ENCODE data around the gene PUM2. TPM values are rescaled to one million over a fixed set of nuclear protein-coding genes. Genes with fewer than 3 reads are reported as not detected.
"Not testable (repeated sequence)": the region's sequence is repeated elsewhere in the genome, so short reads cannot be mapped to it uniquely, and the experiment has no call there.

The PUM2 gene
- total RNA-seq, 1 donor from 2014 or later = 33.6 TPM

DNA sequence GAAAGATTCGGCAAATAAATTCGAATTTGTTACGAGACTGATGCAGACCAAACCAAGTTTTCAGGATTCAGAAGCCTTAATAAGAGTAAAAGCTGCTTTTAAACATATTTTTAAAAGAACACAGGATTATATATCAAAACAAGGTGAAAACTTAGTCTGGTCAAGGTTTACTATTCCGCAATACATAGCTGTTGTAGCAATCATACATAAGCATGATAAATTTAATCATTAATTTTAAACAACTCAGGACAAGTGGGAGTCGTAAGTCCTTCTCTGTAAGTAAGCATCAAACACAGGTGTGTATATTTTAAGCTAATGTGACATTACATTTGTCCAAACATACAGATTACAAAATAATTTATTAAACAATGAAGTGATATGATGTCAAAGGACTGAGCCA lies 57.7 kb downstream of the PUM2 start:
- no peak for DNase-seq (ENCODE audit: low read depth in 2 of 2)

DNA sequence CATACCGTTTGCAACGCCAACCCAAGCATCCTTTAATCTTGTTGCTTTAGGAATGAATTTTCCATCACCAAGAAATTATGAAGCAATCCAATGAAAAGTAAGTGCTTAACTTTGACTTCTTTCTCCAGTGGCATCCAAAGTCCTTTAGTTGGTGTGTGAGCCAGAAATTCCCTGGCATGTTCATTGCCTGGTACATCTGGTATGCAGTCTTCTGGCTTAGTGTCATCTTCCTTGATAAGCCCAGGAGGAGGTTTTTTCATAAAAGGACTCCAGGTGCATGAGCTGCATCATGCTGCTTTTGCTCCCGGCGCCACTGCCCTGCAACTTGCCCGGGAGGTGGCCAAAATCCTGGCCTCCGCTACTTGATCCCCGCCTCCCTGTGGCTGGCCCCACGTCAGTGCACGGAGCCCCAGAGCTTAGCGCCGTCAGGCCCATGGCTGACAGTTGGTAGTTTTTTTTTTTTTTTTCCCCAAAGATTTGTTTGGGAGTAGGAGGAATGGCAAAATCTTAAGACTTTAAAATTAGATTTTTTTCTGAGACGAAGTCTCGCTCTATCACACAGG lies 58.7 kb downstream of the PUM2 start:
- DNase-seq (ENCODE audit: low read depth in 2 of 2) = no peak

DNA sequence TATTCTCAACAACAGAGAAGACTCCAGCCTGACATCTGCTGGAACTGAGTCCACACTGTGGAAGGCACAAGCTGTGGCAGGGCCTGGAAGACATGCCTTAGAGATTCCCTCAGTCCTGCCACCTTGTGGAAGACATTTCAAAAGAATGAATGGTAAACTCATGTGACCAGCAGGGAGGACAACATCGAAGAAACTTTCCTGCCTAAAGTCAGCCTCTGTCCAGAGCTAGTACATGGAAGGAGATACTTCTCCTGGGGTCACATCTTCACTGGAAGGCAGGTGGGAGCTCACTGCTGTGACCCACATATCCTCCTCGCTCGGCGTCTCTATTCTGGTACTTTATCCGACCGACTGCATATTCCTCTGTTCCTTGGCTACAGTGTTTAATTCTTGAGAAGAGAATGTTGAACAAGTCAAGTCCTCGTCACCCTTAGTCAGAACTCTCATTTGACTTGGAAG lies 59.5 kb downstream of the PUM2 start:
- peak; percentile 21 to 79 for DNase-seq (ENCODE audit: low read depth in 2 of 2)

DNA sequence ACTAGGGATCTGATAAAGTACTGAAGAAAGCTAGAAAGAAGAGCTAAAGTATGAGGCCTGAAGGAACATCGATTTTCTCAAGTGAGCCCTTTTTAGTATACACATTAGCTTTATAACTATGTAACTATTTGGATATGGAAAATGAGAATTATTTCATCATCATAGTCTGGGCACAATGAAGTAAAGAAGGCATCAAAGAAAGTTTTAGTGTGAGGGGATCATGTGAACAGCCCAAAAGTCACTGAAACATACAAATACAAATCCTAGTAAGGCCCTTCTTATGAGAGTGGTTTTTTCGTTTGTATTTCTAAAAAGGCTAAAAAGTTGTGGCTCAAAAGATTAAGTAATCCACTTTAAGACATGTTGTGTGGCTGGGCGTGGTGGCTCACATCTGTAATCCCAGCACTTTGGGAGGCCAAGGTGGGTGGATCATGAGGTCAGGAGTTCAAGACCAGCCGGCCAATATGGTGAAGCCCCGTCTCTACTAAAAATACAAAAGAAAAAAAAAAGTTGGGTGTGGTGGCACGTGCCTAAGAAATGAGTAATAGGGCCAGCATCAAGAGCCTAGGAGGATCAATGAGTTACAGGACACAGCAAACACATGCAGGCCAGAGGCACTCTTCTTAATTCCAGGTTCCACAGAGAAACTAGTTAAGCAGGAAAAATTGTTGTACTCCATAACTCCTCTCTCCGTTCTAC lies 61.9 kb downstream of the PUM2 start:
- DNase-seq (ENCODE audit: low read depth in 2 of 2) = peak in 1 of 2 donors; percentile 6

DNA sequence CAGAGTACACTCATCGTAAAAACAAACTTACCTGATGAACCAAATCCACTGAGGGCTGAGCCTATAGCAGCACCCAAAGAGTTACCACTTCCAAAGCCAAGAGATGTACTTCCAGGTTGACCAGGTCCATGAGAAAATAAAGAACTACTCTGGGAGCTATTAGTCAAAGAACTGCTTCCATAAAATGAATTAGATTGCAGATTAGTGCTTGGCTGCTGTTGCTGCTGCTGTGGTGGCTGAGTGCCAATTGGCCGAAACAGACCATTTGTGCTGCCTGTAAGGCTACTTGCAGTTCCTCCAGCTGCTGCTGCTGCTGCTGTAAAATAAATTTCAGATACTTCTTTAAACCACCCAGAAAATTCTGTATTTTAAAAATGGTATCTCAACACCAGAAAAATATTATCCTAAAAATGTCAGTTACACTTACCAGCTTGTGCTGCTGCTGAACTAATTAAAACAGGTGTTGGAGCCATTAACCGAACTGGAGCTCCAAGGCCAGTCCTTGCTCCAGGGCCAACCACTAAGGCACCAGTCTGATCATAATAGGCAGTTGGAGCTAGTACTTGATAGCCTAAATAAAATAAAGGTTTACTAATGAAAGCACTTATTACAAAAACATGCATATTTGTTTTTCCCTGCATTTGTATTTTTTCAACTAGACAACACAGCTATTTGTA lies 67.6 kb downstream of the PUM2 start:
- peak; percentile 18 to 23 for DNase-seq (ENCODE audit: low read depth in 2 of 2)

DNA sequence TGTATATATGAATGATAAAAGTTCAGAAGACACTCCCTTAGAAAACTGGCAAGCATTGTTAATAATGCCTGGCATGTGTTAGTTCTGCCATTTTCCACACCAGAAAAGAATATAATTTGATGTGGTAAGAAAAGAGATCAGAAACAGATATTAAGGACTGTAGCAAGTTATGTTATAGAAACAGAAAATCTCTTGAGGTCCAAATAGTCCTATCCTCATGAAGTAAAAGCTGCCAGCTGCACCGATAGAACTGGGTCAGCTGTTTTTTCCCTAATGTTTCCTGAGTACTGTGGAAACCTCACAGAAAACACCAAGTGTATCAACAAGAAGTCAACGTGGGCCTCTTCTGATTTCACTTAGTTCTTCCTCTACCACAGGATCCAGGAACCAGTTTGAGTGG lies 68.8 kb downstream of the PUM2 start:
- DNase-seq (ENCODE audit: low read depth in 2 of 2) = peak in 1 of 2 donors; percentile 30

DNA sequence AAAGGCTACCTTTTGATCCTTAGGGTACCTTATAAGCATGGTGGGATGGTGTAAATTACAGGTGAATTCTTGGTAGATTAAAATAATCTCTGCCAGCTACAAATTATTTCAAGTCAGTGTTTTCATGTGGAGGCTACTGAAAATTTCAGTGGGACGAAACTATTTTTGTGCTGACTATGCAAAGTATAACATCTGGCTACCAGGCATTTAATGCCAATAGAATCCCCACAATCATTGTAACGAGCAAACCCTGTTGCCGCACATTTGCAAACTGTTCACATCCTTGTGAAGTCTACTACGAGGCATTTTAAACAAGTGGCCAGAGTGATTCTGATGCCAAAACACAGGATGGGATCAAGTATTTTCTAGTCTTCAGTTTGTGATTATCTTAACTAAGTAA lies 77.6 kb downstream of the PUM2 start:
- DNase-seq (ENCODE audit: low read depth in 2 of 2) = no peak

DNA sequence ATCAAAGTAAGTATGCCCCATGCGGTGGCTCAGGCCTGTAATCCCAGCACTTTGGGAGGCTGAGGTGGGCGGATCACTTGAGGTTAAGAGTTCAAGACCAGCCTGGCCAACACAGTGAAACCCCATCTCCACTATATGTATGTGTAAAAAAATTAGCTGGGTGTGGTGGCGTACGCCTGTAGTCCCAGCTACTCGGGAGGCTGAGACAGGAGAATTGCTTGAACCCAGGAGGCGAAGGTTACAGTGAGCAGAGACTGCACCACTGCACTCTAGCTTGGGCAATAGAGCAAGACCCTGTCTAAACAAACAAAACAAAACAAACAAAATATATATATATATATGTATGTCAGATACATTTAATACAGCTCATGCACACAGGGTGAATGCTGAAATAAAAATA lies 82.3 kb downstream of the PUM2 start:
- not testable (repeated sequence) for DNase-seq (ENCODE audit: low read depth in 2 of 2)

DNA sequence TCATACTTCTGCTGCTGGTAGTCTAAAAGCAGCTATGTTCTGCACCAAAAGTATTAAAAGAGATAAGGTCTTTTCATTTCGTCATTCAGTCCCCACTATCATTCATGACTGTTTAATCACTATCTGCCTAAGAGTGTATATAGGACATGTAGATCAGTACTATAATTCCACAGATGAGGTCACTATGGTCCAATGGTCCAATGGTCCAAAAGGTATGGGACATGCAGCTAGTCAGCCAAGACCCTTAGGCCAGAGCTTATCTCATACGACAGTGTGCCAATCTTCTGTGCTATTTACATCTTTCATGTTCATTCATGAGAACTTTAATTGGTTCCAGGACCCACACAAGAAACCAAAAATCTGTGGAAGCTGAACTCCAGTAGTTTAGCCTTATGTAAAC lies 83.1 kb downstream of the PUM2 start:
- DNase-seq (ENCODE audit: low read depth in 2 of 2) = no peak

DNA sequence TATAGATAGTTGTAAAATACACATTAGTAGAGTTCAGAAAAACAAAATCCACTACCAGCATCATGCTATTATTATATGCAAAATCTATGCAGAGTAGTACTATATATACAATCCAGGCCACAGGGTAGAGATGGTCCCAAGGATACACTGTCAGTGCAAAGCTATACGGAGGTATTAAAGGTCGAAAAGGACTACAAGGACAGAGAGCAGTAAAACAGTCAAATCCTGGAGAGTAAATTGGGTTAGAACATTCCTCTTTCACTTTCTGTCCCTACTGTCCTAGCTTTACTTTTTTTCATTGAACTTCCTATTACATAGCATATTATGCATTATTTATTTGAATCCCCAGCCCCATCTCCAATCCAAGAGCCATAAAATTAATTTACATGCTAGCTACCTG lies 86.0 kb downstream of the PUM2 start:
- no peak for DNase-seq (ENCODE audit: low read depth in 2 of 2)

DNA sequence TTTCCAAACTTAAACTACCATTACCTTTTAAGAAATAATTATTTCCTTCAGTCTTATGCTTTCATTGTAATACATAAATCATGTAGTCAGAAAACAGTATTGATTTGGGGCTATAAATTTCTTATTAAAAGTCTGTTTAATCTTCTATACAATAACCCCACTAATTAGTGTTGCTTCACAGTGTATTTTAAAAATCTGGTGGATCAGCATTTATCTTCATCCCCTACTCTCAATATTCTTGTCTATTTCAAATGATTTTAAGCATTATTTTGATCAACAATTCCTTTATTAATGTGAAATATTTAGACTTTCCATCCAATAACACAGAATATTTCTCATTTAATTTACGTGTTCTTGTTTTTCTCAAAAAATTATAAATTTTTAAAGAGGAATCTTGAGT lies 93.2 kb downstream of the PUM2 start:
- no peak for DNase-seq (ENCODE audit: low read depth in 2 of 2)

DNA sequence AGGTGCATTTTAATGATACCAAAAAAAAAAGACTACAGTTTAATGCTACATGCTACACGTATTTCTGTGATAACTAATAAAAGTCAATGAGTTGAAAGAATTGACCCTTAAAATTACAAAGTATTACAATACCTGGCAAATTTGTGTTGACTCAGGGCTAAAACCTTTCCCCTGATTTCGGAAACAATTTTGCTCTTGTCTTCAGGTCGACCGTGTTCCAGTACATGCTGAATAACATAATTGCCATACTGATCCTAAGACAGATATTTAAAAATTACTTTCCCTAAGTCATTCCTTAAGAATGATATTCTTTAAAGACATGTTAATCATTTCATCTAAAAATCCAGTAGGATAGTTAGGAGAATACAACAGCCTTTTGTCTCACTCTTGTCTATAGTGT lies 95.9 kb downstream of the PUM2 start:
- no peak for DNase-seq (ENCODE audit: low read depth in 2 of 2)

DNA sequence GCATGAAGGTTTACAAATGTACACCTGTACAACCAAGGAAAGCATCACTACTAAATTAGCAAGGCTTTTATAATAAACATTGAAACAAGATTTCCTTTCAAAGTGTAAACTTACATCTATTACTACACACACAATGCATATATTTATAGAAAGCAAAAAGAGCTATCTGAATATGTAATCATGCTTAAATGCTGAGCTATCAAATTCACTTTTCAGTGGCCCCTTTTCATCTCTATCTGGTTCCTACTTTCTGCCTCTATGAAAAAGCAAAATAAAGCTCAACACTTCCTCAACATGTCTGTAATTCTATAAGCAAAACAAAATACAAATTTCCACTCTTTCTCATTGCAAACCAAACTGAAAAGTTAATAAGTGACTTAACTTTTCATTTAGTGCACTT lies 100.2 kb downstream of the PUM2 start:
- DNase-seq (ENCODE audit: low read depth in 2 of 2) = no peak

DNA sequence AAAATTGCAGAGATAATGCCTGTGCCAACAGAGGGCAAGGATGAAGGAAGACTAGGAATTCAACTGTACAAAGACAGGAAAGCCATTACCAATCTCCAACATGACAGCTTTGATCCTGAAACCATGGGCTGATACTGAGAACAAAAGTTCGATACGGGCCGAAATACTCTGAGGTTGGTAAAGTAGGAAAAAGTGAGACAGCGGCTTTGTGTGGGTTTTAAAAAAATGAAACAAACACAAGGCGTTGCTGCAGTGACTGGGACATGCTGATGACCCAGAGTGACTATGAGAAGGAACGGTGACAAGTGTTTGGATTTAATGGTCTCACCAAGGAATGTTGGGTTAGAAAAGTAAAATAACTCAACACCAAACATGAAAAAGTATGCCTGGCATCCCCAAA lies 101.5 kb downstream of the PUM2 start:
- no peak for DNase-seq (ENCODE audit: low read depth in 2 of 2)

DNA sequence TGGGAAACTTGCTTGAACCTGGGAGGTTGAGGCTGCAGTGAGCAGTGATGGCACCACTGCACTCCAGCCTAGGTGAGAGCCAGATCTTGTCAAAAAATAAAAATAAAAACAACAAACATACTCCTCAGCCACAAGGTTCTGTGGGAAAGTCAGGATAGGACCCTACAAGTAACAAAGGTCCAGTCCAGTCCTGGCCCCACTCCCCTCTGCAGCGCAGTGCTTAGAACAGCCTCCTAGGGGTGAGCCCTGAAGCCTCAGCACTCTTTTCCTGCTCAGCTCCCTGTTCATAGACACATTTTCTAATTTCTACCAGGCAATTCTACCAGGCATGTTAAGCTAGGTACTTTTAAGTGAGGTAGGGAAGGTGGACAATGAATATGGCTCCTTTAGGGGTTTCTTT lies 103.6 kb downstream of the PUM2 start:
- no peak for DNase-seq (ENCODE audit: low read depth in 2 of 2)

DNA sequence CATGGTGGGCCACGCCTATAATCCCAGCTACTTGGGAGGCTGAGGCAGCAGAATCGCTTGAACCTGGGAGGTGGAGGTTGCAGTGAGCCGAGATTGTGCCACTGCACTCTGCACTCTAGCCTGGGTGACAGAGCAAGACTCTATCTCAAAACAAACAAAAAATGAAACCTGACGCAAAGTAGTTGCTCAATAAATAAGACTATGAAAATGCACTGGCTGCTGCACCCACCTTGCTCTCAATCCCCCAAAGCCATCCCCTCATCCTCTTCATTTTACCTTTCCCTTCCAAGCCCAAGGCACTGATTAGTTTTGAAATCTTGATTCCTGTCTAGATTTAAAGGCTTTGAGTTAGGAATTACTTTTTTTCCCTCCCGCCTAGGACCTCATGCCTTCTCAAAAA lies 107.0 kb downstream of the PUM2 start:
- not testable (repeated sequence) for DNase-seq (ENCODE audit: low read depth in 2 of 2)

DNA sequence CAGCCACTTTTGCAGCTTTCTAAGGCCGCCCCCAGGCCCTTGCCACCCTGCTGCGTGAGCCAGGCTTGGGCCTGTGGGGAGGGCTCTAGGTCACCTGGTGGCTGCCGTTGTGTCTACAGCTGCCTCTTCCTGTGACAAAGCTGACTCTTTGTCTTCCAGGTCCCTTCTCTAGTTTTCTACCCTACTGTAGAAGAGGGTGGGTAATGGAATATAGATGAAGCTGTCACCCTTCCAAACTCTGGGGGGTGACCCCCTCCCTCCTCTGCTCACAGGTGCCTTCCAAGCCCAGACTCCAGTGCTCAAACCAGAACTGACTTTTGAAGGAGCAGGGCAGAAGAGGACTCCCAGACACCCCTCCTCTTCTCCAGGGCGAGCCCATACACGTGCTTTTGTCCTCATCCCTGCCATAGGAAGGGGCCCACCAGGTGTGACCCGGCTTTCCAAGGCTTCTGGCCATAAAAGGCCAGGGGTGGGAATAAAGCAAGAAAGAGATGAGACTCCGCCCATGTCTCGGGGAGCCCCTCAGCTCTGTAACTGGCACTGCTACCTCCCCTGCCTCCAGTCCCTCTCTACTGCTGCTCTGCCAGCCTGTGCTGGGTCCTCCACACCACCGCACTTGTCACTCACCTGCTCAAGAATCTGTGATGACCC lies 107.8 kb downstream of the PUM2 start:
- DNase-seq (ENCODE audit: low read depth in 2 of 2) = no peak

DNA sequence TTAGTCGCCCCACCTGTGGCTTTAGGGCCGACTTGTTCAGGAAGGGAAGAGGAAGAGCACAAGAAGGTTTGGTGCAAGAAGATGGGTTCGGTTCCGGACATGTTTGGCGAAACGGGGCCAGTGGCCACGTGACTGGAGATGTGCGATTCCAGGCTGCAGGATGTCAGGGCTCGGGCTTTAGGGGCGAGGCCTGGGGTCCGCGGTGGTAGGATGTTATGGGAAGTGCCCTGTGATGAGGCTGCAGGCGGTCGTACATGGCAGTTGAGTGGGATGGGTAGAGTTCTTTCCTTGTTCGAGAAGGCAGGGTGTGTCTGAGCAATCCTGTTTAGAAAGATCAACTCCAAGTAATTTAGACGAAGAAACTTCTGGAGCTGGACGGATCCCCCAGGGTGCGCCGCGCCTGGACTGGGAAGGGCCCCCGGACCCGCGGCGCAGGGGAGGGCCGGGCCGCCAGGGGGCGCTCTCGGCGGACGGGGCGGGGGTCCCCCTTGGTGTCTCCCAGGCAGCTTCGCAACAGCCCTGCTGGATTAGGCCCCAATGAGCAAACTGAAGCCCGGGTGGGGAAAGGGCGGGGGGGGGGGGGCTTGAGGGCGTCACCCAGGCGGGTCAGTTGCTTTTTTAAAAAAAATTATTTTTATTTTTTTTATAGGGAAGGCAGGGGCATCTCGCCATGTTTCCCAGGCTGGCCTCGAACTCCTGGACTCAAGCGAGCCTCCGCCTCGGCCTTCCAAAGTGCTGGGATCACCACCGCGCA lies 108.5 kb downstream of the PUM2 start:
- DNase-seq (ENCODE audit: low read depth in 2 of 2) = no peak

DNA sequence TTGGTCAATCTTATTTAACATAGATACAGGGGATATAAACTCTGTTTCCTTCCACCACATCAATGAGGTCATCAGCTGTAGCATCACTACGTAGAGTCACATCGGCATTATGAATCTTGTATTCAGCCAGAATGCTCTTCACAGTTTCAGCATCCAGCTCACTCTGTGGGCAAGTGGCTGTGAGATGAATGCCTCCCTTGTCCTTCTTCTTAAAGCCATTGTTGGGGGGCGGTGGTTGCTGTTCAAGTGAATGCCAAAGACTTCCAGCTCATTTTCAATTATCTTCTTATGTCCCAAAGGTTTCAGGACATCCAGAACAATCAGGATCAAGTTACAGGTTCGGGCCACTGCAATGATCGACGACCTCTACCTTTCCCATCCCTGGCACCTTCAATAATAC lies 110.4 kb downstream of the PUM2 start:
- DNase-seq (ENCODE audit: low read depth in 2 of 2) = not testable (repeated sequence)

DNA sequence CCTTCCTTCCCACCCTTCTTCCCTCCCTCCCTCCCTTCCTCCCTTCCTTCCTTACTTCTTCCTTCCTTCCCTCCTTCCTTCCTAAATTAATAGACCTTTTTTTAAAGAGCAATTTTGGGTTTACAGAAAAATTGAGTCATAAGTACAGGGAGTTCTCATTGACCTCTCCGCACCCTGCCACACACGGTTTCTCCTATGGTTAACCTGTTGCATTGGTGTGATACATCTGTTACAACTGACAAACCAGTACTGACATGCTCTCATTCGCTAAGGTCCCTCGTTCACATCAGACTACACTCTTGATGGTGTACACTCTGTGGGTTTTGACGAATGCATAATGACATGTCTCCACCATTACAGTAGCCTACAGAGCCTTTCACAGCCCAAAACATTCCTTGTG lies 114.1 kb downstream of the PUM2 start:
- DNase-seq (ENCODE audit: low read depth in 2 of 2) = no peak

DNA sequence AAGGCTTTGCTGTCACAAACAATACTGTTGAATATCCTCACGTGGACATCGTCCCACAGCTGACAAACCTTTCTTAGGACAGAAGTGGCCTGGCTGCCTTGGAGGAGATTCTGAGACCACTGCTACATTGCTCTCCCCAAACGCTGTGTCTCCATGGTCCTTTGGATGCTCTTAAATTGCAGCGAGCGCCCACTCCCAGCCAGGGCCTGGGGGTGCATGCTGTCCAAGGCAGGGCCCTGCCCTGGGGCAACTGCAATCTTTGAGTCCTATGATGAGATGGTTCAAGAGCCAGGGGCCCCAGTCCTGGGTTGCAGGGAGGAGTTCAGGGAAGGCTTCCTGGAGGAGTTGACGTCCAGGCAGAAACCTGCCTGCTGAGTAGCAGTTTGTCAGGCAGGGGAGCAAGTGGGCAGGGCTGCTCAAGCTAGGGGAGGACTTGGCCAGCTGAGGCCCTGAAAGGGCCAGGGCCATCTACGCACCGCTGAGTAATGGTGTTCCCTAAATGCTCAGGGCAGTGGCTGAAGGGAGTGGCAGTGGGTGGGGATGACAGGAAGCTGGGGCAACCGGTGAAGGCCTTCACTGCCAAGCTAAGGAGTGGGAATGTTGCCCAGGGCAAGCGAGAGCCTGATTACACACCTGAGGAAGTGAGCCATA lies 114.9 kb downstream of the PUM2 start:
- no peak for DNase-seq (ENCODE audit: low read depth in 2 of 2)

All from dermis microvascular lymphatic vessel endothelial cell (primary cell).